ENCODE data around the gene SPTBN2.

The SPTBN2 gene

GRCh38 chr11:66692446-66692845 lies 36.6 kb downstream of the SPTBN2 start:
- DNase-seq (ENCODE audit: low read depth) = no peak
- no peak for TF ChIP-seq CTCF (IDR thresholded peaks at IDR 0.05; ENCODE audit: control insufficient read depth, insufficient read depth, low read depth, low read length, missing control alignments)
- no peak overlapping the region for H3K4me3 ChIP-seq (ENCODE audit: control insufficient read depth, low read depth, low read length)

- H3K4me3 ChIP-seq (ENCODE audit: control insufficient read depth, low read depth, low read length) = no peak overlapping the region
- no peak for TF ChIP-seq CTCF (IDR thresholded peaks at IDR 0.05; ENCODE audit: control insufficient read depth, insufficient read depth, low read depth, low read length, missing control alignments)
- DNase-seq (ENCODE audit: low read depth) = no peak
Observed at GRCh38 chr11:66691311-66691980, 37.6 kb downstream of the SPTBN2 start.

- DNase-seq (ENCODE audit: low read depth) = no peak
- H3K4me3 ChIP-seq (ENCODE audit: control insufficient read depth, low read depth, low read length) = no peak overlapping the region
- TF ChIP-seq CTCF (IDR thresholded peaks at IDR 0.05; ENCODE audit: control insufficient read depth, insufficient read depth, low read depth, low read length, missing control alignments) = no peak
Observed at GRCh38 chr11:66689661-66690590, 39.1 kb downstream of the SPTBN2 start.

GRCh38 chr11:66688561-66689534 lies 40.2 kb downstream of the SPTBN2 start:
- no peak for TF ChIP-seq CTCF (IDR thresholded peaks at IDR 0.05; ENCODE audit: control insufficient read depth, insufficient read depth, low read depth, low read length, missing control alignments)
- H3K4me3 ChIP-seq (ENCODE audit: control insufficient read depth, low read depth, low read length) = no peak overlapping the region
- no peak for DNase-seq (ENCODE audit: low read depth)

GRCh38 chr11:66687831-66688281 lies 41.2 kb downstream of the SPTBN2 start:
- no peak overlapping the region for H3K4me3 ChIP-seq (ENCODE audit: control insufficient read depth, low read depth, low read length)
- DNase-seq (ENCODE audit: low read depth) = no peak
- TF ChIP-seq CTCF (IDR thresholded peaks at IDR 0.05; ENCODE audit: control insufficient read depth, insufficient read depth, low read depth, low read length, missing control alignments) = no peak

Data from AG09309 (cell line).